GM12878 (cell line): Measurements from ENCODE around the gene ZER1. TPM values are rescaled to one million over a fixed set of nuclear protein-coding genes. Genes with fewer than 3 reads are reported as not detected.
A peak's percentile ranks its signal among the peaks of the same experiment; 100 is the strongest.

Source experiments
- ASH2L ChIP-seq: fragments of 300-600, 200-600 bp; sonication (generic); IDR thresholded peaks from 2 replicates; pipeline ENCODE4 v1.6.1; 2017; ENCODE audit warnings: low read depth, mild to moderate bottlenecking, borderline replicate concordance
- BRCA1 ChIP-seq: IDR thresholded peaks from 2 replicates; pipeline ENCODE4 v1.6.1; 2011; ENCODE audit warnings: low read depth, low read length, improper control_type of control experiment
- FOXM1 ChIP-seq: IDR thresholded peaks from 2 replicates; pipeline ENCODE4 v1.6.1; 2012; ENCODE audit warnings: low read depth, mild to moderate bottlenecking, inconsistent platforms, low read length, moderate library complexity
- HCFC1 ChIP-seq: fragments of 150-350 bp; IDR thresholded peaks from 2 replicates; pipeline ENCODE4 v1.6.1; 2014; ENCODE audit warnings: low read length
- HDGF ChIP-seq: fragments of 450-650 bp; IDR thresholded peaks from 2 replicates; pipeline ENCODE4 v1.6.1; 2016; ENCODE audit warnings: antibody characterized with exemption
- KLF5 ChIP-seq: fragments of 450-650 bp; IDR thresholded peaks from 2 replicates; pipeline ENCODE4 v1.6.1; 2014; ENCODE audit warnings: mild to moderate bottlenecking; ENCODE audit not compliant: partially characterized antibody
- NFXL1 ChIP-seq: fragments of 450-650 bp; IDR thresholded peaks from 2 replicates; pipeline ENCODE4 v1.6.1; 2017; ENCODE audit warnings: antibody characterized with exemption, mild to moderate bottlenecking, borderline replicate concordance
- NR2C2 ChIP-seq: IDR thresholded peaks from 2 replicates; pipeline ENCODE4 v1.6.1; 2011; ENCODE audit warnings: borderline replicate concordance, low read depth; ENCODE audit not compliant: control insufficient read depth, insufficient read length
- POLR2A ChIP-seq: IDR thresholded peaks from 2 replicates; pipeline ENCODE4 v1.6.1; 2011; ENCODE audit warnings: low read depth, mild to moderate bottlenecking, low read length
- SIN3A ChIP-seq: IDR thresholded peaks from 2 replicates; pipeline ENCODE4 v1.6.1; 2012; ENCODE audit warnings: low read depth, low read length, improper control_type of control experiment
- SRF ChIP-seq, 2 experiments: IDR thresholded peaks; 2 replicates each; pipeline ENCODE4 v1.6.1; 2011; ENCODE audit warnings: low read depth in 2 of 2, low read length in 2 of 2, mild to moderate bottlenecking in 1 of 2, moderate library complexity in 1 of 2
- TCF3 ChIP-seq: IDR thresholded peaks from 2 replicates; pipeline ENCODE4 v1.6.1; 2012; ENCODE audit warnings: low read depth, mild to moderate bottlenecking, low read length, borderline replicate concordance; ENCODE audit not compliant: insufficient read depth
- TCF7 ChIP-seq: IDR thresholded peaks from 2 replicates; pipeline ENCODE4 v1.6.1; 2014; ENCODE audit warnings: antibody characterized with exemption, borderline replicate concordance
- polyA plus RNA-seq, 11 experiments: library from polyadenylated mRNA; depleted of rRNA in 4 of 11; unstranded in 6 of 11; stranded (reverse) in 5 of 11; fragments of >200 nt; fragmentation: Nextera tagmentation in 4 of 11; fragmentation: Illumina TruSeq in 1 of 11; extraction: Ambion mirVana in 4 of 11; extraction: Trizol in 1 of 11; gene quantifications; 1 replicate in 1 of 11; 2 replicates in 10 of 11; pipeline versions ENCODE4 v1.2.1 to v1.2.3, GENCODE V29; 2011 to 2016; ENCODE audit warnings: inconsistent platforms in 2 of 11, missing spikeins in 2 of 11, low read depth in 1 of 11
- total RNA-seq, 4 experiments: library from RNA; depleted of rRNA in 3 of 4; stranded (reverse); fragments of >200 nt in 3 of 4; fragmentation: Illumina TruSeq in 1 of 4; extraction: Trizol in 1 of 4; gene quantifications; 2 replicates each; pipeline versions ENCODE4 v1.2.1 to v1.2.3, GENCODE V29; 2013 to 2021
- TF ChIP-seq, protein P1 (sequence below): fragments of 450-650 bp; IDR thresholded peaks from 2 replicates; pipeline ENCODE4 v1.6.1; 2018; ENCODE audit warnings: mild to moderate bottlenecking, low read depth, moderate library complexity; ENCODE audit not compliant: partially characterized antibody
- TF ChIP-seq, protein P2 (sequence below): fragments of 450-650 bp; IDR thresholded peaks from 2 replicates; pipeline ENCODE4 v1.6.1; 2017; ENCODE audit warnings: low read depth, mild to moderate bottlenecking, moderate library complexity
- TF ChIP-seq, protein P3 (sequence below): fragments of 450-650 bp; formaldehyde crosslinking; IDR thresholded peaks from 2 replicates; pipeline ENCODE4 v1.4.0; 2020; ENCODE audit warnings: mild to moderate bottlenecking, moderate library complexity
- TF ChIP-seq, protein P4 (sequence below): fragments of 450-650 bp; formaldehyde crosslinking; IDR thresholded peaks from 2 replicates; pipeline ENCODE4 v1.5.0; 2022; ENCODE audit warnings: mild to moderate bottlenecking, missing genetic modification characterization

Gene ZER1
- total and polyA plus RNA-seq, 10 of the 15 experiments (the other 5 are each of a cell fraction or from before 2014, with no cell fraction given), result 0.32 to 16.9 (median 7.9) TPM

DNA sequence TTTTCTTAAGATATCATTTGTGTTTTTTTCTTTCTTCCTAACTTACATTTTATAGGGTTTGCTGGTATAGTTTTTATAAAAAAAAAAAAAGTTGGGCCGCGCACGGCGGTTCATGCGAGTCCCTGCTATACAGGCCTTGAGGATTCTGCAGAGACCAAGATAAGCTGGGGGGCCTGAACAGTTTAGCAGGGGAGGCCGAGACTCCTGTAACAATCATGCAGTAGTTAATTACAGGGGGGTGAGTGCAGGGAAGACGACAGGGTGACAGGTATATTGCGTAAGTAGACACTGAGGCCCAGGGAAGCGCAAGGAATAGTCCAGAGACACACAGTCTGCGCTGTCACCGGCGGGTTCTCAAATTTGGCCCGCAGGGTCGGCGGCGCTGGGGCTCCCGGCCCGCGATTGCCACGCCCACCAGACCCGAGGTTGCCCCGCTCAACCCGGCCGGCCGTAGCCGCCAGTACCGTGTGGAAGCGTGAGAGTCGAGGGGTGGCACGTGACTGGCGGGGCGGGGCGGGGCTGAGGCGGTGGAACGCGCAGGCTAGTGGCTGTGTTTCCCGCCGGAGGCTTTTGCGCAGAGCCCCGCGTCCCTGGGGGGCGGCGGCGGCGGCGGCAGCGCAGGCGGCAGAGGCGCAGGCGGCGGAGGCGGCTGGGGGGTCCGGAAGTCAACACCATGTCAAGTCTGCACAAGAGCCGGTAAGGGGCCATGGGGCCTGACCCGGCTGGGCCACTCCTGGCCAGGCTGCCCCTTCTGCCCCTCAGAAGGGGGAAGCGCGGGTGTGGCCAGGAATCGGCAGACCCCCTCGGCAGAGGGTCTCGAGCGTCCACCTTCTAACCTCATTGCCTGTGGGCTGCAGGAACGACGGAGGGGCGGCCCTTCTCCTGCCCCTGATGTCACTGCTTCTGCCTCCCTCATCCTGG is 15.2 kb upstream of the ZER1 start, which contains the start of gene TBC1D13 (continued):
- TF ChIP-seq NR2C2, result no peak
- peak; percentile 84; the same call in 1 of the 2 replicates for TF ChIP-seq SIN3A
- TF ChIP-seq POLR2A, result peak; percentile 83
- TF ChIP-seq, protein P1, sequence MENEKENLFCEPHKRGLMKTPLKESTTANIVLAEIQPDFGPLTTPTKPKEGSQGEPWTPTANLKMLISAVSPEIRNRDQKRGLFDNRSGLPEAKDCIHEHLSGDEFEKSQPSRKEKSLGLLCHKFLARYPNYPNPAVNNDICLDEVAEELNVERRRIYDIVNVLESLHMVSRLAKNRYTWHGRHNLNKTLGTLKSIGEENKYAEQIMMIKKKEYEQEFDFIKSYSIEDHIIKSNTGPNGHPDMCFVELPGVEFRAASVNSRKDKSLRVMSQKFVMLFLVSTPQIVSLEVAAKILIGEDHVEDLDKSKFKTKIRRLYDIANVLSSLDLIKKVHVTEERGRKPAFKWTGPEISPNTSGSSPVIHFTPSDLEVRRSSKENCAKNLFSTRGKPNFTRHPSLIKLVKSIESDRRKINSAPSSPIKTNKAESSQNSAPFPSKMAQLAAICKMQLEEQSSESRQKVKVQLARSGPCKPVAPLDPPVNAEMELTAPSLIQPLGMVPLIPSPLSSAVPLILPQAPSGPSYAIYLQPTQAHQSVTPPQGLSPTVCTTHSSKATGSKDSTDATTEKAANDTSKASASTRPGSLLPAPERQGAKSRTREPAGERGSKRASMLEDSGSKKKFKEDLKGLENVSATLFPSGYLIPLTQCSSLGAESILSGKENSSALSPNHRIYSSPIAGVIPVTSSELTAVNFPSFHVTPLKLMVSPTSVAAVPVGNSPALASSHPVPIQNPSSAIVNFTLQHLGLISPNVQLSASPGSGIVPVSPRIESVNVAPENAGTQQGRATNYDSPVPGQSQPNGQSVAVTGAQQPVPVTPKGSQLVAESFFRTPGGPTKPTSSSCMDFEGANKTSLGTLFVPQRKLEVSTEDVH, result no peak
- no peak for TF ChIP-seq BRCA1
- TF ChIP-seq FOXM1, result no peak
- TF ChIP-seq KLF5, result peak; percentile 52
- TF ChIP-seq HCFC1, result peak; percentile 74
- peak; percentile 69 to 70; a peak in 3 of 4 replicates for TF ChIP-seq SRF (IDR thresholded peaks at IDR 0.05; ENCODE audit: low read depth in 2 of 2, low read length in 2 of 2)
- TF ChIP-seq, protein P2, sequence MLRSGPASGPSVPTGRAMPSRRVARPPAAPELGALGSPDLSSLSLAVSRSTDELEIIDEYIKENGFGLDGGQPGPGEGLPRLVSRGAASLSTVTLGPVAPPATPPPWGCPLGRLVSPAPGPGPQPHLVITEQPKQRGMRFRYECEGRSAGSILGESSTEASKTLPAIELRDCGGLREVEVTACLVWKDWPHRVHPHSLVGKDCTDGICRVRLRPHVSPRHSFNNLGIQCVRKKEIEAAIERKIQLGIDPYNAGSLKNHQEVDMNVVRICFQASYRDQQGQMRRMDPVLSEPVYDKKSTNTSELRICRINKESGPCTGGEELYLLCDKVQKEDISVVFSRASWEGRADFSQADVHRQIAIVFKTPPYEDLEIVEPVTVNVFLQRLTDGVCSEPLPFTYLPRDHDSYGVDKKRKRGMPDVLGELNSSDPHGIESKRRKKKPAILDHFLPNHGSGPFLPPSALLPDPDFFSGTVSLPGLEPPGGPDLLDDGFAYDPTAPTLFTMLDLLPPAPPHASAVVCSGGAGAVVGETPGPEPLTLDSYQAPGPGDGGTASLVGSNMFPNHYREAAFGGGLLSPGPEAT, result peak; percentile 57; the same call in 1 of the 2 replicates
- no peak for TF ChIP-seq NFXL1
- no peak for TF ChIP-seq TCF7
- TF ChIP-seq ASH2L, result peak; percentile 62; the same call in 1 of the 2 replicates
- TF ChIP-seq, protein P3, sequence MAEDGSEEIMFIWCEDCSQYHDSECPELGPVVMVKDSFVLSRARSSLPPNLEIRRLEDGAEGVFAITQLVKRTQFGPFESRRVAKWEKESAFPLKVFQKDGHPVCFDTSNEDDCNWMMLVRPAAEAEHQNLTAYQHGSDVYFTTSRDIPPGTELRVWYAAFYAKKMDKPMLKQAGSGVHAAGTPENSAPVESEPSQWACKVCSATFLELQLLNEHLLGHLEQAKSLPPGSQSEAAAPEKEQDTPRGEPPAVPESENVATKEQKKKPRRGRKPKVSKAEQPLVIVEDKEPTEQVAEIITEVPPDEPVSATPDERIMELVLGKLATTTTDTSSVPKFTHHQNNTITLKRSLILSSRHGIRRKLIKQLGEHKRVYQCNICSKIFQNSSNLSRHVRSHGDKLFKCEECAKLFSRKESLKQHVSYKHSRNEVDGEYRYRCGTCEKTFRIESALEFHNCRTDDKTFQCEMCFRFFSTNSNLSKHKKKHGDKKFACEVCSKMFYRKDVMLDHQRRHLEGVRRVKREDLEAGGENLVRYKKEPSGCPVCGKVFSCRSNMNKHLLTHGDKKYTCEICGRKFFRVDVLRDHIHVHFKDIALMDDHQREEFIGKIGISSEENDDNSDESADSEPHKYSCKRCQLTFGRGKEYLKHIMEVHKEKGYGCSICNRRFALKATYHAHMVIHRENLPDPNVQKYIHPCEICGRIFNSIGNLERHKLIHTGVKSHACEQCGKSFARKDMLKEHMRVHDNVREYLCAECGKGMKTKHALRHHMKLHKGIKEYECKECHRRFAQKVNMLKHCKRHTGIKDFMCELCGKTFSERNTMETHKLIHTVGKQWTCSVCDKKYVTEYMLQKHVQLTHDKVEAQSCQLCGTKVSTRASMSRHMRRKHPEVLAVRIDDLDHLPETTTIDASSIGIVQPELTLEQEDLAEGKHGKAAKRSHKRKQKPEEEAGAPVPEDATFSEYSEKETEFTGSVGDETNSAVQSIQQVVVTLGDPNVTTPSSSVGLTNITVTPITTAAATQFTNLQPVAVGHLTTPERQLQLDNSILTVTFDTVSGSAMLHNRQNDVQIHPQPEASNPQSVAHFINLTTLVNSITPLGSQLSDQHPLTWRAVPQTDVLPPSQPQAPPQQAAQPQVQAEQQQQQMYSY (CRISPR knock-in tag), result no peak
- TF ChIP-seq HDGF, result no peak
- TF ChIP-seq, protein P4, sequence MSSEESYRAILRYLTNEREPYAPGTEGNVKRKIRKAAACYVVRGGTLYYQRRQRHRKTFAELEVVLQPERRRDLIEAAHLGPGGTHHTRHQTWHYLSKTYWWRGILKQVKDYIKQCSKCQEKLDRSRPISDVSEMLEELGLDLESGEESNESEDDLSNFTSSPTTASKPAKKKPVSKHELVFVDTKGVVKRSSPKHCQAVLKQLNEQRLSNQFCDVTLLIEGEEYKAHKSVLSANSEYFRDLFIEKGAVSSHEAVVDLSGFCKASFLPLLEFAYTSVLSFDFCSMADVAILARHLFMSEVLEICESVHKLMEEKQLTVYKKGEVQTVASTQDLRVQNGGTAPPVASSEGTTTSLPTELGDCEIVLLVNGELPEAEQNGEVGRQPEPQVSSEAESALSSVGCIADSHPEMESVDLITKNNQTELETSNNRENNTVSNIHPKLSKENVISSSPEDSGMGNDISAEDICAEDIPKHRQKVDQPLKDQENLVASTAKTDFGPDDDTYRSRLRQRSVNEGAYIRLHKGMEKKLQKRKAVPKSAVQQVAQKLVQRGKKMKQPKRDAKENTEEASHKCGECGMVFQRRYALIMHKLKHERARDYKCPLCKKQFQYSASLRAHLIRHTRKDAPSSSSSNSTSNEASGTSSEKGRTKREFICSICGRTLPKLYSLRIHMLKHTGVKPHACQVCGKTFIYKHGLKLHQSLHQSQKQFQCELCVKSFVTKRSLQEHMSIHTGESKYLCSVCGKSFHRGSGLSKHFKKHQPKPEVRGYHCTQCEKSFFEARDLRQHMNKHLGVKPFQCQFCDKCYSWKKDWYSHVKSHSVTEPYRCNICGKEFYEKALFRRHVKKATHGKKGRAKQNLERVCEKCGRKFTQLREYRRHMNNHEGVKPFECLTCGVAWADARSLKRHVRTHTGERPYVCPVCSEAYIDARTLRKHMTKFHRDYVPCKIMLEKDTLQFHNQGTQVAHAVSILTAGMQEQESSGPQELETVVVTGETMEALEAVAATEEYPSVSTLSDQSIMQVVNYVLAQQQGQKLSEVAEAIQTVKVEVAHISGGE (CRISPR knock-in tag), result peak; percentile 91
- TF ChIP-seq TCF3, result 0 out of 2 replicates have a peak, but pooled peaks have one; percentile 64
